CD4-positive, alpha-beta T cell (primary cell): Measurements from ENCODE around the gene FLT3LG. TPM values are rescaled to one million over a fixed set of nuclear protein-coding genes. Genes with fewer than 3 reads are reported as not detected.

ENCODE experiments used
- ATAC-seq: fragments of 200-7000 bp; cut with Tn5 transposase; one replicate; pipeline ENCODE4 v1.10.0; 2022; ENCODE audit warnings: mild to moderate bottlenecking; ENCODE audit not compliant: poor library complexity
- CTCF ChIA-PET: fragments of 350-600 bp; sonication (Branson Sonifier 250); formaldehyde crosslinking; loops from one replicate; lab custom pipeline; 2021; ENCODE audit warnings: antibody characterized with exemption, inconsistent platforms; lab: Charles Lee
- POLR2A ChIA-PET: fragments of 350-600 bp; sonication (Branson Sonifier 250); formaldehyde crosslinking; loops from one replicate; lab custom pipeline; 2021; ENCODE audit warnings: antibody characterized with exemption, inconsistent platforms; lab: Charles Lee
- DNase-seq, 14 experiments: peaks; one replicate each; pipeline ENCODE4 v3.0.0-alpha.2; 2013 to 2020; ENCODE audit warnings: mixed read lengths in 2 of 14
- H3K27ac ChIP-seq, 2 donors: one replicate each; pipeline versions ENCODE4 v1.5.1 to v1.7.0; 2013; ENCODE audit warnings: low read length in 2 of 2, low read depth in 1 of 2, mild to moderate bottlenecking in 1 of 2
- H3K27me3 ChIP-seq, 2 experiments: 1 replicate in 1 of 2; 2 replicates in 1 of 2; pipeline versions ENCODE4 v1.6.1 to v1.7.0; 2013; ENCODE audit warnings: low read length in 2 of 2, control low read depth in 1 of 2, mild to moderate bottlenecking in 1 of 2, moderate library complexity in 1 of 2; ENCODE audit not compliant: insufficient read depth in 2 of 2, control insufficient read depth in 1 of 2
- H3K36me3 ChIP-seq: one replicate; pipeline ENCODE4 v1.6.1; 2013; ENCODE audit warnings: low read length, control low read depth; ENCODE audit not compliant: insufficient read depth
- H3K4me1 ChIP-seq: one replicate; pipeline ENCODE4 v1.6.1; 2013; ENCODE audit warnings: low read length, control low read depth; ENCODE audit not compliant: insufficient read depth
- H3K4me3 ChIP-seq: one replicate; pipeline ENCODE4 v1.5.1; 2013; ENCODE audit warnings: mild to moderate bottlenecking, low read length, moderate library complexity
- H3K9me3 ChIP-seq, 2 experiments: 1 replicate in 1 of 2; 2 replicates in 1 of 2; pipeline versions ENCODE4 v1.6.1 to v1.7.0; 2013; ENCODE audit warnings: low read length in 2 of 2, mild to moderate bottlenecking in 2 of 2, control low read depth in 1 of 2, moderate library complexity in 1 of 2; ENCODE audit not compliant: control insufficient read depth in 1 of 2, insufficient read depth in 1 of 2
- H3K27ac Mint-ChIP-seq: one replicate; pipeline ENCODE4 v1.8.0; 2020; ENCODE audit warnings: mixed read lengths
- H3K27me3 Mint-ChIP-seq: one replicate; pipeline ENCODE4 v1.8.0; 2021; ENCODE audit warnings: mixed read lengths
- H3K36me3 Mint-ChIP-seq: one replicate; pipeline ENCODE4 v1.8.0; 2021; ENCODE audit warnings: low read depth, mixed read lengths
- H3K4me1 Mint-ChIP-seq: one replicate; pipeline ENCODE4 v1.8.0; 2021; ENCODE audit warnings: low read depth, mixed read lengths
- H3K4me3 Mint-ChIP-seq: one replicate; pipeline ENCODE4 v1.8.0; 2020; ENCODE audit warnings: mild to moderate bottlenecking, mixed read lengths
- H3K9me3 Mint-ChIP-seq: one replicate; pipeline ENCODE4 v1.8.0; 2020; ENCODE audit warnings: mixed read lengths
- intact Hi-C, 2 experiments: fragments of 100-400 bp; cut with DNase I in 1 of 2; cut with micrococcal nuclease in 1 of 2; formaldehyde crosslinking; loops; one replicate each; pipeline versions ENCODE4 v1.15.1 to v1.9.0; 2023 to 2025; cut with DNase I, micrococcal nuclease
- total RNA-seq, 174 experiments: library from RNA in 2 of 174; stranded (reverse) in 2 of 174; gene quantifications; one replicate each; pipeline ENCODE4 v1.2.3 and lab custom pipeline; 2021 to 2026
- TF ChIP-seq, protein P1 (sequence below): fragments of 200-600 bp; IDR thresholded peaks from one replicate; pipeline ENCODE4 v1.8.0; 2022; ENCODE audit warnings: antibody characterized with exemption, mild to moderate bottlenecking

The FLT3LG gene
- total RNA-seq, 2 experiments from 2014 or later, result 311 to 325 TPM

DNA sequence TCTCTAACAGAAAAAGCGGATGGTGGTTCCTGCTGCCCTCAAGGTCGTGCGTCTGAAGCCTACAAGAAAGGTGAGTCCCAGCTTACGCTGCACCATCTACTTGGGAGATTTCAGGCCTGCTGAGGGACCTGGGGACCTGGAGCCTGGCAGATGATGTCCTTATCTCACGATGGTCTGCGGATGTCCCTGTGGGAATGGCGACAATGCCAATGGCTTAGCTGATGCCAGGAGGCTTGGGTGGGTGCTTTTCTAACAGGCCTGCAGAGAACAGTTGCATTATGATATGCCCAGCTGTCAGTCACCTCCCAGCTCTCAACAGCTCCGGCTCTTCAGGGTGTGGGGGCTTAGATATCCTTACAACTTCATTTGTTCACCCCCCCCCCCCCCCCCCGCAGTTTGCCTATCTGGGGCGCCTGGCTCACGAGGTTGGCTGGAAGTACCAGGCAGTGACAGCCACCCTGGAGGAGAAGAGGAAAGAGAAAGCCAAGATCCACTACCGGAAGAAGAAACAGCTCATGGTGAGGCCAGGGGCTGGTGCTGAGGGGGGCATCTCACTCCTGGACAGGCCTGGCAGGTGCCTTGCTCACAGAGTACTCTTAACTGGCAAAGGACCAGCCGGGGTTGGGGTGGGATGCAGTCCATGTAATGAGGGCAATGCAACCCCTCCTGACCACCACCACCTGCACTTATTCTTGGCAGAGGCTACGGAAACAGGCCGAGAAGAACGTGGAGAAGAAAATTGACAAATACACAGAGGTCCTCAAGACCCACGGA is 17.2 kb downstream of the FLT3LG start:
- Mint-ChIP-seq H3K27ac (peak overlapping the region; percentile 92), H3K36me3 (peaks cover 73% of the 10 kb centered on the region), H3K4me3 (peak overlapping the region; percentile 91), H3K4me1 (peaks cover 67% of the 10 kb centered on the region), H3K27me3 (no peaks in the 10 kb centered on the region), H3K9me3 (no peaks in the 10 kb centered on the region)
- Histone ChIP-seq H3K9me3 (peaks cover 0 to 10% of the 10 kb centered on the region in 2 experiments), H3K4me3 (no peak overlapping the region), H3K27ac (no peak overlapping the region), H3K36me3 (peaks cover 58% of the 10 kb centered on the region), H3K27me3 (no peaks in the 10 kb centered on the region), H3K4me1 (peaks cover 80% of the 10 kb centered on the region)
- DNase-seq (no peak), ATAC-seq (no peak)
- intact Hi-C loops, result loop anchor here in 1 of 2 experiments (10.0 kb wide), 1 partner anchor 324 kb away; the partner anchor contains the start of genes FUZ and MED25
- CTCF ChIA-PET, result interaction anchor here (0.8 to 2.2 kb wide), 2 partner anchors 15 to 17 kb away, joined by 3 to 8 read pairs; partner anchors contain the start of gene FLT3LG
- POLR2A ChIA-PET, result interaction anchor here (1.4 to 2.5 kb wide), 4 partner anchors 8 to 185 kb away, joined by 3 to 14 read pairs (median 6); partner anchors contain the start of gene ALDH16A1
- TF ChIP-seq, protein P1, sequence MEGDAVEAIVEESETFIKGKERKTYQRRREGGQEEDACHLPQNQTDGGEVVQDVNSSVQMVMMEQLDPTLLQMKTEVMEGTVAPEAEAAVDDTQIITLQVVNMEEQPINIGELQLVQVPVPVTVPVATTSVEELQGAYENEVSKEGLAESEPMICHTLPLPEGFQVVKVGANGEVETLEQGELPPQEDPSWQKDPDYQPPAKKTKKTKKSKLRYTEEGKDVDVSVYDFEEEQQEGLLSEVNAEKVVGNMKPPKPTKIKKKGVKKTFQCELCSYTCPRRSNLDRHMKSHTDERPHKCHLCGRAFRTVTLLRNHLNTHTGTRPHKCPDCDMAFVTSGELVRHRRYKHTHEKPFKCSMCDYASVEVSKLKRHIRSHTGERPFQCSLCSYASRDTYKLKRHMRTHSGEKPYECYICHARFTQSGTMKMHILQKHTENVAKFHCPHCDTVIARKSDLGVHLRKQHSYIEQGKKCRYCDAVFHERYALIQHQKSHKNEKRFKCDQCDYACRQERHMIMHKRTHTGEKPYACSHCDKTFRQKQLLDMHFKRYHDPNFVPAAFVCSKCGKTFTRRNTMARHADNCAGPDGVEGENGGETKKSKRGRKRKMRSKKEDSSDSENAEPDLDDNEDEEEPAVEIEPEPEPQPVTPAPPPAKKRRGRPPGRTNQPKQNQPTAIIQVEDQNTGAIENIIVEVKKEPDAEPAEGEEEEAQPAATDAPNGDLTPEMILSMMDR, result no peak

- no peak for ATAC-seq
These were observed 18.0 kb downstream of the FLT3LG start for GRCh38 chr19:49491804-49492572.

More at GRCh38 chr19:49491804-49492572, 18.0 kb downstream of the FLT3LG start:
- H3K9me3 Mint-ChIP-seq, result no peaks in the 10 kb centered on the region
- peaks cover 52% of the 10 kb centered on the region for H3K36me3 ChIP-seq
- peaks cover 70% of the 10 kb centered on the region for H3K4me1 Mint-ChIP-seq
- peak in 1 of 14 experiments; percentile 18 for DNase-seq
- H3K27me3 ChIP-seq, result no peaks in the 10 kb centered on the region
- H3K27me3 Mint-ChIP-seq, result no peaks in the 10 kb centered on the region
- TF ChIP-seq, protein P1, result no peak
- POLR2A ChIA-PET, result interaction anchor here (0.8 to 2.5 kb wide), 10 partner anchors 8 to 185 kb away, joined by 3 to 14 read pairs (median 4); partner anchors contain the start of genes ALDH16A1 and PRMT1
- peaks cover 78% of the 10 kb centered on the region for H3K36me3 Mint-ChIP-seq
- no peak overlapping the region for H3K4me3 ChIP-seq
- H3K4me3 Mint-ChIP-seq, result peak overlapping the region; percentile 73
- intact Hi-C loops, result loop anchor here in 1 of 2 experiments (10.0 kb wide), 1 partner anchor 323 kb away; the partner anchor contains the start of genes FUZ and MED25
- CTCF ChIA-PET, result interaction anchor here (1.0 to 2.2 kb wide), 2 partner anchors 11 to 18 kb away, joined by 4 to 8 read pairs; partner anchors contain the start of gene FLT3LG
- peaks cover 75% of the 10 kb centered on the region for H3K4me1 ChIP-seq
- peak overlapping the region; percentile 85 for H3K27ac Mint-ChIP-seq
- H3K9me3 ChIP-seq, result peaks cover 0 to 10% of the 10 kb centered on the region in 2 experiments
- peak overlapping the region in 1 of 2 donors; percentile 30 for H3K27ac ChIP-seq
